HG02623 (cell line): ENCODE measurements around the gene RBM19.
"Not testable (repeated sequence)": the region's sequence is repeated elsewhere in the genome, so short reads cannot be mapped to it uniquely, and the experiment has no call there.

Experiments
- ATAC-seq: cut with Tn5 transposase; IDR thresholded peaks from one replicate; pipeline ENCODE4 v1.9.1; 2021; ENCODE audit warnings: moderate library complexity; ENCODE audit not compliant: unreplicated experiment

The RBM19 gene

GRCh38 chr12:113906411-113907200 lies 59.5 kb downstream of the RBM19 start:
- no peak for ATAC-seq

GRCh38 chr12:113905829-113906228 lies 60.3 kb downstream of the RBM19 start:
- no peak for ATAC-seq

- ATAC-seq, result no peak
These were observed 62.7 kb downstream of the RBM19 start for GRCh38 chr12:113903381-113903863.

GRCh38 chr12:113901319-113901718 lies 64.8 kb downstream of the RBM19 start:
- ATAC-seq, result not testable (repeated sequence)

GRCh38 chr12:113900716-113901115 lies 65.4 kb downstream of the RBM19 start:
- no peak for ATAC-seq

- ATAC-seq, result no peak
These were observed 66.3 kb downstream of the RBM19 start for GRCh38 chr12:113899561-113900471.

- no peak for ATAC-seq
These were observed 67.0 kb downstream of the RBM19 start for GRCh38 chr12:113899042-113899560.

- no peak for ATAC-seq
These were observed 67.7 kb downstream of the RBM19 start for GRCh38 chr12:113898466-113898865.

GRCh38 chr12:113897406-113897805 lies 68.7 kb downstream of the RBM19 start:
- no peak for ATAC-seq

- ATAC-seq, result no peak
These were observed 69.3 kb downstream of the RBM19 start for GRCh38 chr12:113896841-113897240.

- no peak for ATAC-seq
These were observed 69.9 kb downstream of the RBM19 start for GRCh38 chr12:113896194-113896593.

- no peak for ATAC-seq
These were observed 70.9 kb downstream of the RBM19 start for GRCh38 chr12:113895176-113895575.

GRCh38 chr12:113894697-113895096 lies 71.4 kb downstream of the RBM19 start:
- no peak for ATAC-seq

- no peak for ATAC-seq
These were observed 72.9 kb downstream of the RBM19 start for GRCh38 chr12:113893221-113893620.

- no peak for ATAC-seq
These were observed 73.6 kb downstream of the RBM19 start for GRCh38 chr12:113892556-113892955.

GRCh38 chr12:113891739-113892520 lies 74.2 kb downstream of the RBM19 start:
- no peak for ATAC-seq

GRCh38 chr12:113891167-113891692 lies 74.9 kb downstream of the RBM19 start:
- no peak for ATAC-seq

- ATAC-seq, result no peak
These were observed 76.1 kb downstream of the RBM19 start for GRCh38 chr12:113889891-113890581.

- ATAC-seq, result no peak
These were observed 77.0 kb downstream of the RBM19 start for GRCh38 chr12:113889076-113889475.

- ATAC-seq, result no peak
These were observed 77.7 kb downstream of the RBM19 start for GRCh38 chr12:113888435-113888834.
